Measurements from ENCODE around the gene SH3BP4.

SH3BP4 gene

DNA sequence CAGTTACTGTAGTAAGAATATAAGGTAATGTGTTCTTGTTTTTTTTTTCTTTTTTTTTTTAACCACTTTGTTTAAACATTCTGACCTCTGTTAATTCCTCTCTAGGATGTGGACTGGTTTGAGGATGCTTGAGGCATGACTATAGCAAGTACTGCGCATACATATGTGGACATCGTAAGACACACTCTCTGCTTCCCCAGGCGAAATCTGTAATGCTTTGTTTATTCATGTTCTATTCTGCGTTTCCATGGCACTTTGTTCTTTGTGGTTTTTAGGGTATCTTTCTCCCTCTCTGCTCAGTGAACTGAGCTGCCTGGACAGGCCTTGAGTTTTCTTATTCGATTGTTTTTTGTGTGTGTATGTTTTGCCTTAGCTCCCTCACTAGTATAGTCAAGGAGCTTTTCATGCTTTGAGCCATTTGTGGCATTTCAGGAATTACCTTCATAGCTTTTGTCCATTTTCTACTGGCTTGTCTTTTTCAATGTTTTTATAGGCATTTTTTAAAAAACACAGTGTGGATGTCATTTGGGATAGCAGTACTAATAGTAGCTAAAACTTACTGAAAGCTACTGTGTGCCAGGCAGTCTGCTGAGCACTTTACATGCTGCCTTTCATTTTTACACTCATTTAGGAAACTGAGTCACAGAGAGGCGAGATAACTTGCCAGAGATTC lies 1.9 kb upstream of the SH3BP4 start:
- no peak for DNase-seq

DNA sequence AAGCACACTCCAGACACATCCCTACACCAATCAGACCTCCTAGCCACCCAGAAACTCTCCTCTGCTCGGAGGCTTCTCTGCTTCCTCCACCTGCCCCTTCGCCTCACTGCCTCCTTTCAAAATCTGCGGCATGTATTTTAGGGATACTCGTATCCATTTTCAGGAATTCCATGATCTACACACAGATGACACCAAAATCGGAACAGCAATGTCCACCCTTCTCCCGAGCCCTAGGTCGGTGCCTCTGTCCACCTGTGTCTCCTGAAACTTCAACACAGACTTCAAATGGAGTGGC lies 1.4 kb upstream of the SH3BP4 start:
- no peak for DNase-seq

DNA sequence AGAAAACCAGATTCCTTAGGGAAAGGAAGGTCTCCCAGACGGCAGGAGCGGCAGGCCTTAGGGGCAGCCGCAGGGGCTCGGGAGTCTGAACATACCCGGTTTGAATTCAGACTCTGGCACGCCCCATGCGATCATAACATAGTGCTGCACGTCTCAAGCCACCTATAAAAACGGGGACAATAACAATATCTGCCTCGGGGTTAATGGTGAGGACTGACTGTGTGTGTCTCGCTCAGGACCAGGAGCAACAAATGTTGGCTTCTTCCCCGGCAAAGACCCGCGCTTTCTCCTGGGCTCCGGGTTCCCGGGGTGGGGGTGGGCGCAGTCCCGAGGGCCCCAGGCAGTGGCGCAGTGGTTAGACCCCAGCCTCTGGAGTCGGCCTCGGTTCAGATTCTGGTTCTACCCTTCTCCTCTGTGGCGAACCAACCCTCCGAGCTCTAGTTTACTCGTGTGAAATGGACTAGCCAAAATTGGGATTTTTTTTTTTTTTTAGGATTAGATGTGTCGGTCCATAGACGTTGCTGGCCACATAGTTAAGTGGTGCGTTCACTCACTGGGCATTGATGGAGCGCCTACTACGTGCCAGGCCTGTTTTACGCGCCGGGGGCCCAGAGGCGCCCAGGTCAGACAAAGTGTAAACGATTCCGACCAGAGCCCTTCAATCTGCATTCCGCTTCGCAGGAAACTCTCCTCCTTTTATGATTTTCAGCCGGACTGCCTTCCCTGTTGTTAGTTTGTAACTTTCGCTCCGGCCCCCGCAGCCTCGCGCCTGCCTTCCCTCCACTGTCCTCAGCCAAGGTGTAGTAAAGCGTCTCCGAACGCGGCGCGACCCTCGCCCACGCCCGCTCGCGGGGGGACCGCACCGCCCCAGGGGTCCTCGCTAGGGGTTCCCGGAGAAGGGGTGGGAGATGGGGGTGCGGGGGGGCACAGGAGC lies 820 bp upstream of the SH3BP4 start:
- no peak for DNase-seq

DNA sequence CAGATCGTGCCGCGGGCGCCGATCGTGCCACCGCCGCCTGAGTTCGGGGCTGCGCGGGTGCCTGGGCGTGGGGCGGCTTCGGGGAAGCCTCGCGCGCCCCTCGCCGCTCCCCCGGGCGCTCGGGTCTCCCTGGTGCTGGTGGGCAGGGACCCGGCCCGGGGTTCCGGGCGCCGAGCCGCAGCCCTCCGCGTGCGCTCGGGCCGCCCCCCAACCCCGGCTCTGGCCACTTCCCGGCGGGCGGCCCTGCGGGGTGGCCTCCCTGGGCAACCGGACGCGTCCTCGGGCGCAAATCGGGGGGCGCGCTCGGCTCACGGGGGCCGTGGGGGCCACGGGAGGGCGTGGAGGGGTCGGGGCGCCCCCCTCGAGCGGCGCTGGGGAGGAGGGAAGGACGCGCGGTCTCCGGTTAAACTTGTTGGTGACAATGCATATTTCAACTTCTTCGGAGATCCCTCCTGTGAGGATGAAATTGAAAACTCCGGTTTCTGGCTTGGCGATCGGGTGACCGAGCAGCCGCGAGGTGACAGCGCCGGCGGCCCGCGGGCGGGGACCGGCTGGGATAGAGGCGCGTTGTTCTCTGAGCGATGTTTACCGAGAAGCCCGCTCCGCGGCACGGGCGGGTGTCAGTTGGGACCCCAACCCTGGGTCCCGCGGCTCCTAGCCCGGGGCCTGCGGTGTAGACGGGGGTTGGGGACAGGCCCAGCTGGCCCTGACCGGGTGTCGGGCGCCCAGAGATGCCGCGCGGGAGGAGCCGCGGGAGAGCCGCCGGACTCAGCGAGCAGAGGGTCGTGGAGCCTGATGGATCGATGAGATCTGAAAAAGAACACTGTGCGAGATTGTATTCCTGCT lies 676 bp downstream of the SH3BP4 start:
- no peak for DNase-seq

DNA sequence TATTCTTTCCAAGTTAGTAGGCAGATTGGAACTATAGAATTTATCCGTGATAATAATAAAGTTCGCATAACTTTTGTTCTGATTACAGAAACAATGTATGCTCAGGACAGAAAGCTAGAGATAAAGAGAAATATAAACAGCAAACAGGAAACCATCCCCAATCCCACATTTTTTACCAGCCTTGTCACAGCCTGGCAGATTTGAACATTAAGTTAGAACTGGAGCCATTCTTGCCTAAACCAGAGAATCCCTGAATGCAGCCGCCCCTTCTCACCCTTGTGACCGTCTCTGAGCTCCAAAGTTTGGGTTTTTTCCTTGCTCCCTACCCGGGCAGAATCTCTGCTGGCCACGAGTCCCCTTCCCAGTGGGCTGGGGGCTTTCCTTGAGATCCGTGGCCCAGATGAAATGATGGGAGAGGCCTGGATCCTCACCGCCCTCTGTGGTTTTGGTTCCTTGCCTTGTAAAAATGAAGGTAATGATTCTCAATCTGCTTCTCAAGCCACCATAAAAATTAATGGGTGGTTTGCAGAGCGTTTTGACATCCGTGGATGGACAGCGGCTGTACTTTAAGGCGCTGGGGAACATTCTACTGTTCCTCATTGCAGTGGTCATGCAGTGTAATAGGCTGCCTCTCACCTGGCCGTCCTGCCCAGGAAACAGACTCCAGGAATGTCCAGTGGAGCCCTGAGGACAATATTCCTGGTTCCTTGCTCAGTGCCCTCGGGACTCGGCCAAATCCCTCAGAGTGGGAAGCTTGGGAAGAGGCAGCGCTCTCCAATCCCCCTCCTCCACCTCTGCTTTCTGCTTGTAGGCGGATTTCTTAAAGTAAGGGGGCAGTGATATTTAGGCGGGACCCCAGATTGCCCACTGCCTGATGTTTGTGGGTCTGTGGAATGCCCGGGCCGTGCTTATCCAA lies 1.6 kb downstream of the SH3BP4 start:
- no peak for DNase-seq

GRCh38 chr2:234954551-234954992 lies 2.8 kb downstream of the SH3BP4 start:
- no peak for DNase-seq

DNA sequence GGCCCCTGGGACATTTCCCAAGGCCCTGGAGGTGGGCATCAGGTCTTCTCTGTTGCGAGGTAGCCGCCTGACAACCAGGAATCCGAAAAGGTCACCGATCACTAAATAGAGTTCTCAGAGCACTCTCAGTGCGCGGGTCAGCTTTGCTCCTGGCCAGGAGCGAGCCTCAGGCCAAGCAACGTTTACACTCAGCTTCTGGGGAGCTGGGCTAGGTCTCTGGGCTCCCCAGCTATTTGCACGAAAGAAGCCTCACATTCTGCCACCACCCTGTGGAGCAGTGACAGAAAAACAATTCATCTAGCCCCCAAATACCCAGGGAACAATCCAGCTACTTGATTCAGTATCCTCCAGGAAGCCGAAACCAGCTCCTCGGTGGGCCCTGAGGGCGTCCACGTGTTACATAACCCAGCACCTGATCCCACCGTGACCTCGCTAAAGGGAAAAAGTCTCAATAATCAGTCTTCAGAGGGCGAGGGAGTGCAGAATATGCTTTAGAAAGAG lies 3.3 kb downstream of the SH3BP4 start:
- DNase-seq = no peak

DNA sequence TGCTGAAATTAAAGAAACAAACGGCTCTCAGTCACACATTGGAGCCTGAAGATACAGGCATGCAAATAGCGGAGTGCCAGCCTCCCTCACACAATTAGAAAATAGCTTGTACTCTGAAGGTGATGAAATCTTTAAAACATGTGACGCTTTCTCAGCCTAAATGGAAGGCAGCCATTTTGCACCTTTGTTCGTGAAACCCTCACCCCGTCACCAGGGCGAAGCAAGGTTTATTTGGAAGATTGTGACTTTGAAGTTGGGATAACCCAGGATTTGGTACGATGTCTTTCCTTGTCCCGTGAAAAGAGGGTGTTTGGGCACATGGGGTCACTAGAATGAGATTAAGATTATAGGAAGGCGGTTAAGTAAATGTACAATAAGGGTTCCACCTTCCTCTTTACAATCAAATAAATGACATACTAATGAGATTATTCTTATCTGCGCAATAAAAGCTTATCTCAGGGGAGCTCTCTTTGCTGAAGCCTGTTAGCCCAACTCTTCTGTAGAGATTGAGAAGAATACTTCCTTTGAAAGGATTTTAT lies 4.2 kb downstream of the SH3BP4 start:
- no peak for DNase-seq

DNA sequence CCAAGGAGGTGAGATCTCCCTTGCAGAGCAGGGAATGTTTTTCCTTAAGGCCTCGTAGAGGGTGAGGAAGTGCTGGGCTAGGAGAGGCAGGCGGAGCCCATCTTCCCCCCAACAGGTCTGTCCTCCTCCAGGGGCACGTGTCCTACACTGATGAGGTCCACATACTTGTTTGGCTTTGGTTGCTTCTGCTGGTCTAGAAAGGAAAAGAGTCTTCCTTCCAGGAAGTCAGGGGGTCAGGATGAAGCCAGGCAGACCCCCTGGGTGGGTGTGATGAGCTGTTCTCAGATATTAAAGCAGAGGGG lies 6.0 kb downstream of the SH3BP4 start:
- DNase-seq = no peak

DNA sequence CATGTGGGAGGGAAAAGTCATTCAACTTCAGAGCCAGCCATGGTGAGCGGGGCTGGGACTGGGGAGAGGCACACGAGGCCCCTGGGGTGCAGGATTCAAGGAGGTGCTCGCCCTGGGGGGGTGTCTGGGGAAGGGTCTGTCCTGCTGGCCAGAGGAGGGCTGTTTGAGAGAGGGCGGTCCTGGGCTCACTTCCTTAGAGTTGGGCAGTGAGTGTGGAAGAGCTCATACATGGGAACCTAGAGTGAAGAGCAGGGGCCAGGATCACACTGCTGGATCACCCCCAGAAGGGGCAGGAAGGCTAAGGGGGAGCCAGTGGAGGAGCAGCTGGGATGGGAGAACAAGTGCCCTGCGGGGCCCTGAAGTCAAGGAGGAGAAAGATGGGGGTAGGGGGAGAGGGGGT lies 6.5 kb downstream of the SH3BP4 start:
- DNase-seq = no peak

DNA sequence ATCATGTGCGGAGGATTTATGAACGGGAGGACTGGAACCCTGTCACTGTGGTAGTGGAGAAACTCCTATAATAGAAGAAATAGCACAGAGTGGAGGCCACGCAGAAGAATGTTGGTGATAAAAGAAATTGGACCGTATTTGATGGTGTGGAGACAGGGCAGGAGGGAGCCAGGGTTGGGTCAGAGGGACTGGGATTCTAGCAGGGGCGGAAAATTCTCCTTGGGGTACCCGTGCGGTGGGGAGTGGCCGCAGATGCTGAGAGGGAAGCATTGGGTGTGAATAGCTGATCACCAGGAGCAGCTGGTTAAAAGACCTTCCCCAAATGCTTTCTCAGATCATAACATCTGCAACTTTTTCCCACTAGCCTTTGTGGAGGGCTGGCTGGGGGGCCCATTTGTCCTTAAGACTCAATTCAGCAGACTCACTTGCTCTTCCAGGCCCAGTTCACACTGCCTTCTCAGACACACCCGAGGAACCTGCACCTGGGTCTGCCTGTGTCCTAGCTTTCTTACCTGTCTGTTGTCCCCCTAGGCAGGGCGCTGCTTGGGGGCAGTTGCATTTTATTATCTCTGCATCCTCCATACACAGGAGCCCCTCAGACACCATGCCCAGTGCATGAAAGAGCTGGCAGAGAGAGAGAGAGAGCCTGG lies 7.1 kb downstream of the SH3BP4 start:
- DNase-seq = no peak

- no peak for DNase-seq
Measured at GRCh38 chr2:234960175-234961088, 8.6 kb downstream of the SH3BP4 start.

DNA sequence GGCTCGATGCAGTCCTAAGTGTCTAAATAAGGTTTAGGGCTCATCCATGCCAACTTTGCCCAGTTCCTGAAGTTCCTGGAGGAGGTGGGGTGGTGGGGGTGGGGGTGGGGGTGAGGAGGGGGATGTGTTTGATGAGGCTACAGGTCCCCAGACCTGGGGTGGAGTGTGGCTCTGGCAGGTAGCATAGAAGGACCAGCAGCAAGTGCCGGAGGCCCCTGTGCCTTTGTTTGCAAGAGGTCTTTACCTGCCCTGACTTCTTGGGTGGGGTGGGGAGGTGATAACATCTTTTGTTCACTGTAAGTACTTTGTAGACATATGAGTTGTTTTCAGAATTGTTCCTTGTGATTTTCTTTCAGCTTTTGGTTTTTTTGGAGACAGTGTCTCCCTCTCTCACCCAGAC lies 10.0 kb downstream of the SH3BP4 start:
- DNase-seq = no peak

GRCh38 chr2:234963773-234964615 lies 12.2 kb downstream of the SH3BP4 start:
- no peak for DNase-seq

DNA sequence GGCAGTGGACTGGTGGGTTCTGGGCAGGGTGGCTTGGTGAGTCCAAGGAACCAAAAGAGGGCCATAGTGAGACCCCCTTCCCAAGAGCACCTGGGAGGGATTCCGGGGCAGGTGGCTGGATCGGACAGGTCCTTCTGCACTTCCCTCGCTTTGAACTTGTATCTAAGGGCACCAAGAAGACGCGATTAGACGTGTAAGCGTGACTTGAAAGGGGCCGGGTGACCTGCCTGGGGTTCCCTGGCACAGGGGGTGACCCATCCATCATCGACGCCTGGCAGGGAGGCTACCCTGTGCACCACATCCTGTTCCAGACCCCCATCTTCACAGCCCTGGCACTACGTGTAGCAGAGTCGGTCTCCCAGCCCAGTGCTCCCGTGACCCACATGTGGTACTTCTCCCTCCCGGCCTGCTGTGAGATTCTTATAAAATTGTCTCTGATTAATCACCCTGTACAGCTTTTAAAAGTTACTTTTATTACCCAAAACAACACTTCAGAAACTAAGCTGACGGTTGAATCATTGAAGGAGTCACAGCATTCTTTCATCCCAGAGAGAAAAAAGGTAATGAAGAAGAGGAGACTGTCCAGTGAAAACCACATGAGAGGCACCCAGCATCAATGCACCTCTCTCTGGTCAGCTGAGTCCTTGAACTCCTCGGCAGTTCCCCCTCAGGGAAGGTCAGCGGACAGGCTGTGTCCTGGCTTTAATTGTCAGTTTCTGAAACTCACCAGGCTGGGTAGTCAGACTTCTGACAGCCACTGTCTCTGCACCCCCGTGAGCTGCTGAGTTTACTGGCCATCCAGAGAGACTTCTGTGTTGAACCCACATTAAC lies 13.0 kb downstream of the SH3BP4 start:
- DNase-seq = no peak

DNA sequence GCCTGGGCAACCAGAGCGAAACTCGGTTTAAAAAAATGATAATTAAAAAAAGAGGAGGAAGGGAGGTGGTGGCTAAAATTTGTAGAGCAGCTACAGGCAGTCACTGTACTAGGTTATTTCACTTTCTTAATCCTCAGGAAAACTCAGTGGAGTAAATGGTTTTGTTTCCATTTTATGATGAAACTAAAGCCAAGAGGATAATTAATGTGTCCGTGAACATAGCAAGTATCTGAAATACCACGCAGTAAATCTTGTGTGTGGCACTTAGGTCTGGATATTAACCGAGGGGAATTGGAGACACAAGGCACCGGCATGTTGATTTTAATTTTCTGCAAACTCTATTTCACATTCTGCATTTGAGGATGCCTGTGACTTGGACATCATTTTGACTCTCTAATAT lies 14.5 kb downstream of the SH3BP4 start:
- no peak for DNase-seq

DNA sequence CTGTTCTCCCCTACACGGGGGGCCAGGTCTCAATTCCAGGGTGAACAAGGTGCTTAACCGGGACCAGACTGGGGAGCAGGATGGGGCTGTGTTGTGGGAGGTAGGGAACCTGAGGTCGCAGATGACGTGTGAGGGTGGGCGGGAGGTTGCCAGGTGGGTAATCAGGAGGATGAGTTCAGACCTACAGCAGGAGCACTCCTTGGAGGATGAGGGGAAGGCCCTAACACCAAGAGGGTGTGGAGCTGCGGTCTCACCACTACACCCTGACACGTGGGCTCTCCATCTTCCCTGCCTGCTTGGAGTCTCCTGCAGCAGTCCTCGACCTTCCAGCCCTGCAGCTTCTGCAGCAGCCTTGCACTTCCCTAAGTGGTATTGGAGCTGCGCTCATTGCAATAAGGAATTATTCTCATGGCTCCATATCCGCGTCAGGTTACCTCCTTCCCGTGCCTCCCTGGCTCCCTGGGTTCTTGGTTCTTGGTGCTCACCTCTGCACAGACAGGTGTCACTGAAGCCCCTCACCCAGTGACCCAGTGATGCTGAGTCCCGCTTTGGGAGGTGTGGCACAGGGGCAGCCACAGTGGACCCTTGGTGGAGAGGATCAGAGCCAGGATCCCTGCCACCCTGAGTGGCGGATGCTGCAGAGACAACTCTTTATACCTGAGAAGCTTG lies 15.5 kb downstream of the SH3BP4 start:
- DNase-seq = no peak

- DNase-seq = no peak
Measured at GRCh38 chr2:234967870-234968208, 16.0 kb downstream of the SH3BP4 start.
